BLaER1 treated with 17β-estradiol and CSF1 and Interleukin-3, amounts not matched to agents 10 nM and 100 nM (cell line): Measurements from ENCODE around the gene KAZALD1.

Source experiments
- H3K27ac ChIP-seq, 11 experiments: shearing (Covaris generic); formaldehyde crosslinking; 2 replicates each; pipeline ENCODE4 v1.8.1; 2022
- H3K27me3 ChIP-seq, 11 experiments: shearing (Covaris generic); formaldehyde crosslinking; 2 replicates each; pipeline ENCODE4 v1.8.1; 2022
- H3K36me3 ChIP-seq, 11 experiments: shearing (Covaris generic); formaldehyde crosslinking; 2 replicates each; pipeline ENCODE4 v1.8.1; 2022
- H3K4me1 ChIP-seq, 10 experiments: shearing (Covaris generic); formaldehyde crosslinking; 2 replicates each; pipeline ENCODE4 v1.8.1; 2022
- H3K4me2 ChIP-seq, 11 experiments: shearing (Covaris generic); formaldehyde crosslinking; 2 replicates each; pipeline ENCODE4 v1.8.1; 2022
- H3K4me3 ChIP-seq, 10 experiments: shearing (Covaris generic); formaldehyde crosslinking; 2 replicates each; pipeline ENCODE4 v1.8.1; 2022
- H3K9ac ChIP-seq, 11 experiments: shearing (Covaris generic); formaldehyde crosslinking; 2 replicates each; pipeline ENCODE4 v1.8.1; 2022
- H3K9me3 ChIP-seq, 11 experiments: shearing (Covaris generic); formaldehyde crosslinking; replicated peaks in 1 of 11; 2 replicates each; pipeline ENCODE4 v1.8.1; 2022
- H4K20me1 ChIP-seq, 11 experiments: shearing (Covaris generic); formaldehyde crosslinking; 2 replicates each; pipeline ENCODE4 v1.8.1; 2022
- Cebpa-rat ChIP-seq, 11 experiments: shearing (Covaris generic); IDR thresholded peaks; 2 replicates each; pipeline ENCODE4 v1.8.1; 2022

The KAZALD1 gene

DNA sequence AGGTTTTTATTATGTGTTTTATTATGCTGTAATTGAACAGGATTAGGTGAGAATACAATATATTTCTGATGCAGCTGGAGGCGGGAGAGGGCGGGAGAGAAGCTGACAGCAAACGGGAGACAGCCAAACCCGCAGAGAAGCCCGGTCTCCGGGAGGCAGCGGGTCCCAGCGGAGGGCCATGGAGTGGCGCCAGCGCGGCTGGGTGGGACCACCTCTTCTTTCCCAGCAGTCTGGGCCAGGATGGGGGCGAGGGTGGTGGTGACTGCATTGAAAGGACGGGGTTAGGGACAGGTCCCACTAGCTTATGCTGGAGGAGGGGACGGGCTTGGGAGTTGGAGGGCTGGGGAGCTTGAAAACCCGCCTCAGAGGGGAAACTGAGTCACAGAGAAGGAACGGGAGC, 14.5 kb upstream of the KAZALD1 start:
- peak overlapping the region in 9 of 11 experiments; percentile 21 to 60 (median 40); a peak in 17 of 22 replicates for H3K4me2 ChIP-seq

DNA sequence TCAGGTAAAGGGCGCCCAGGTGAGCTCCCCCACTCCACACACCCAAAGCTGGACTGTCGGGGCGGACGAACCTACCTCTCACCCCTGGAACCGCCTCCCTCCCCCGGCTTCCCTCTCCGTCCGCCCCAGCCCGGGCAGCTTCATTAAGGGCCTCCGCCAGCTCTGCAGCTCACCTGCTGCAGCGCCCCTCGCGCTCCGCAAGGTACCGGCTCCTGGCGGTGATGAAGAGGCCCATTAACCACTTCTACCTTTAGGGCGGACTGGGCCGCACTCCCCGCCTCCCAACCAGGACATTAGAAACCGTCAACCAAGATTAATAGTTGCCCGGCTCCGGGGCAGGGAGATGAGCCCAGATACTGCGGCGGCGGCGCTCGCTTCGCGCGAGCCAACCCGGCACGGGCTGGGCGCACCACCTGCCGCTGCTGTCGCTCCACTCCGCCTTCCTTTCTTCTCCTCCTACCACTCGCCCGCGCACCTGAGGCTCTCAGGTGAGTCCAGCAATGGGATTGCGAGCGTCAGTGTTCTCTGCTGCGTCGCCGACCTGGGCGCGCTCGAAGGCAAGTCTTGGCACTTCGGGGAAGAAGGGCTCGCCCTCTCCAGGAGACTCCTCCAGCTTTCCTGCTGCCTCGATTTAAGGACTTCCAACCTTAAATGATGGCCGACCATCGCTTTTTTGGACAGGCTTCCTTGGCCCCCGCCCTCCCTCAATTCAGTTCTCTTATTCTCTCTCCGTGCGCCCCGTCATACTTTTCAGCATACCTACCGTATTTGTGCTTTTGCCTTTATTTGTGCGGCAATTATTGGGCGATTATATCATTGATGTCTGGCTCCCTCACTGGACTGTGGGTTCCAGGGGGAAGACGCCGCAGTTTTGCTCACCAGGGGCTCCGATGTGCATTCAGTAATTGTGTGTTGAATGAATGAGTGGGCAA, 13.6 kb upstream of the KAZALD1 start:
- H3K4me1 ChIP-seq = peaks cover 15 to 36% (median 32%) of the 10 kb centered on the region in 10 experiments
- H3K27ac ChIP-seq = no peak overlapping the region
- no peak for TF ChIP-seq Cebpa-rat (IDR thresholded peaks at IDR 0.05)
- H3K9me3 ChIP-seq = no peaks in the 10 kb centered on the region
- no peak overlapping the region for H3K4me3 ChIP-seq
- H3K36me3 ChIP-seq = peaks cover 0 to 5% (median 0%) of the 10 kb centered on the region in 11 experiments; a peak in 1 of 22 replicates
- H3K27me3 ChIP-seq = peaks cover 42 to 61% (median 51%) of the 10 kb centered on the region in 11 experiments
- H4K20me1 ChIP-seq = peaks cover 0 to 62% (median 23%) of the 10 kb centered on the region in 11 experiments; a peak in 15 of 22 replicates
- no peak overlapping the region for H3K9ac ChIP-seq
- no peak overlapping the region for H3K4me2 ChIP-seq

More for the DNA sequence above, 14.5 kb upstream of the KAZALD1 start:
- Histone ChIP-seq H3K36me3 (peaks cover 0 to 5% (median 0%) of the 10 kb centered on the region in 11 experiments; a peak in 1 of 22 replicates), H3K4me3 (no peak overlapping the region), H3K9ac (peak overlapping the region in 1 of 11 experiments; percentile 32; a peak in 4 of 22 replicates), H4K20me1 (peaks cover 0 to 53% (median 22%) of the 10 kb centered on the region in 11 experiments; a peak in 15 of 22 replicates), H3K27ac (no peak overlapping the region), H3K27me3 (peaks cover 42 to 61% (median 51%) of the 10 kb centered on the region in 11 experiments), H3K9me3 (no peaks in the 10 kb centered on the region), H3K4me1 (peaks cover 20 to 43% (median 37%) of the 10 kb centered on the region in 10 experiments)
- no peak for TF ChIP-seq Cebpa-rat (IDR thresholded peaks at IDR 0.05)

- H3K9ac ChIP-seq = peak overlapping the region in 3 of 11 experiments; percentile 4 to 32 (median 9); a peak in 2 of 22 replicates
- peak overlapping the region in 2 of 10 experiments; percentile 6 to 27; a peak in 1 of 20 replicates for H3K4me3 ChIP-seq
- peak overlapping the region; percentile 58 to 88 (median 68) for H3K4me2 ChIP-seq
- H3K4me1 ChIP-seq = peaks cover 23 to 48% (median 44%) of the 10 kb centered on the region in 10 experiments
- H3K27ac ChIP-seq = no peak overlapping the region
- no peak for TF ChIP-seq Cebpa-rat (IDR thresholded peaks at IDR 0.05)
- H3K36me3 ChIP-seq = peaks cover 0 to 12% (median 4%) of the 10 kb centered on the region in 11 experiments; a peak in 6 of 22 replicates
- no peaks in the 10 kb centered on the region for H3K9me3 ChIP-seq
- peaks cover 0 to 84% (median 37%) of the 10 kb centered on the region in 11 experiments; a peak in 16 of 22 replicates for H4K20me1 ChIP-seq
- peaks cover 42 to 54% (median 51%) of the 10 kb centered on the region in 11 experiments for H3K27me3 ChIP-seq
Measured at GRCh38 chr10:101050208-101051069, 11.3 kb upstream of the KAZALD1 start.

DNA sequence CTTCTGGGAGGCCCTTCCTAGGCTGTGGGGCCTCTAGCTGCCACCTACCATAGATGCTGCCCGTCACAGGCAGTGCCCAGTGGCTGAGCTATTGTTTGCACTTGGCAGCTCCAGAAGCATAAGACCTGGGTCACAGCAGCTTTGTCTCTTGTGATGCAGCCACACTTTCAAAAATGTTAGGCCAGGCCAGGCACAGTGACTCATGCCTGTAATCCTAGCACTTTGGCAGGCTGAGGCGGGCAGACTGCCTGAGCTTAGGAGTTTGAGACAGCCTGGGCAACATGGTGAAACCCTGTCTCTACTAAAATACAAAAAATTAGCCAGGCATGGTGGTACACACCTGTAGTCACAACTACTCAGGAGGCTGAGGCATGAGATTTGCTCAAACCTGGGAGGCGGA, 9.5 kb upstream of the KAZALD1 start:
- Histone ChIP-seq H3K4me2 (no peak overlapping the region), H3K9ac (no peak overlapping the region), H3K27ac (no peak overlapping the region), H3K27me3 (peaks cover 29 to 38% (median 34%) of the 10 kb centered on the region in 11 experiments), H3K9me3 (no peaks in the 10 kb centered on the region), H3K36me3 (peaks cover 0 to 27% (median 7%) of the 10 kb centered on the region in 11 experiments; a peak in 11 of 22 replicates), H4K20me1 (peaks cover 0 to 92% (median 39%) of the 10 kb centered on the region in 11 experiments; a peak in 16 of 22 replicates), H3K4me3 (no peak overlapping the region), H3K4me1 (peaks cover 23 to 58% (median 52%) of the 10 kb centered on the region in 10 experiments)
- TF ChIP-seq Cebpa-rat (IDR thresholded peaks at IDR 0.05) = no peak

DNA sequence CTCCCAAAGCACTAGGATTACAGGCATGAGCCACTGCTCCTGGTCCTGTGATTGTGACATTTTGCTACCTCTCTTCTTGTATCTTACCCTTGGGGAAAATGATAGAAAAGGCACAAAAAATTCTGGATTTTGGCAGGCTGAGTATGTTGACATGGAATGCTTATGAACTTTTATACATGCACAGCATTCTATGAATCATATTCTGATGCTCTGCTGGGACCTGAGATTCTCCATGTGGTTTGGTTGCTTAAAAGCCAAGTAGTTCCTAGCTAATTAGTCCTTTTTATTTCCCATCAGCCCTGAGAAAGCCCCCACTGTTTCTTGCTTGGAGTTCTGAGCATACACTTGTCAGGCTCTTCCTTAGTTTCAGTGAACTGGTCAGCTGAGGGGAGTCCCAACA, 8.3 kb upstream of the KAZALD1 start:
- Histone ChIP-seq H4K20me1 (peaks cover 0 to 82% (median 41%) of the 10 kb centered on the region in 11 experiments; a peak in 16 of 22 replicates), H3K4me1 (peaks cover 23 to 69% (median 61%) of the 10 kb centered on the region in 10 experiments), H3K9me3 (no peaks in the 10 kb centered on the region), H3K27ac (no peak overlapping the region), H3K36me3 (peaks cover 0 to 28% (median 7%) of the 10 kb centered on the region in 11 experiments; a peak in 11 of 22 replicates), H3K27me3 (peaks cover 16 to 26% (median 21%) of the 10 kb centered on the region in 11 experiments), H3K4me2 (peak overlapping the region in 8 of 11 experiments; percentile 57 to 97 (median 71); a peak in 12 of 22 replicates), H3K9ac (no peak overlapping the region), H3K4me3 (no peak overlapping the region)
- TF ChIP-seq Cebpa-rat (IDR thresholded peaks at IDR 0.05) = no peak

DNA sequence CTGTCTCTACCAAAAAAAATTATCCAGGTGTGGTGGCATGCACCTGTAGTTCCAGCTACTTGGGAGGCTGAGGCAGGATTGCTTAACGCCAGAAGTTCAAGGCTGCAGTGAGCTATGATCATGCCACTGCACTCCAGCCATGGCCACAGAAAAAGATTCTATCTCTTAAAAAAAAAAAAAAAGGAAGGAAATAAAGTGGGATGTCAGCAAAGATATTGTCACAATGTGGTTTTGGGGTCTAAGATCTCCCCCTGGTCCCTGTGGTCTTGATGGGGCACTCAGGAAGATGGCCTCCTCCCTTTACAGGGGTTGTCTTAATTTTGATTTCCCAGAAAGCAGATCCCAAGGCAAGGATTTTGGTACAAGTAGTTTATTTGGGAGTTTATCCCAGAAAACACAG, 7.4 kb upstream of the KAZALD1 start:
- H3K36me3 ChIP-seq = peaks cover 0 to 28% (median 7%) of the 10 kb centered on the region in 11 experiments; a peak in 11 of 22 replicates
- peaks cover 0 to 73% (median 46%) of the 10 kb centered on the region in 11 experiments; a peak in 16 of 22 replicates for H4K20me1 ChIP-seq
- peaks cover 23 to 77% (median 70%) of the 10 kb centered on the region in 10 experiments for H3K4me1 ChIP-seq
- no peak overlapping the region for H3K27ac ChIP-seq
- no peak for TF ChIP-seq Cebpa-rat (IDR thresholded peaks at IDR 0.05)
- H3K27me3 ChIP-seq = peaks cover 8 to 18% (median 13%) of the 10 kb centered on the region in 11 experiments
- peak overlapping the region; percentile 22 to 97 (median 69) for H3K4me2 ChIP-seq
- H3K9ac ChIP-seq = peak overlapping the region in 1 of 11 experiments; percentile 27; a peak in 2 of 22 replicates
- no peak overlapping the region for H3K4me3 ChIP-seq
- H3K9me3 ChIP-seq = no peaks in the 10 kb centered on the region

GRCh38 chr10:101054876-101055275, 6.9 kb upstream of the KAZALD1 start:
- H3K9me3 ChIP-seq = no peaks in the 10 kb centered on the region
- no peak overlapping the region for H3K27ac ChIP-seq
- peak overlapping the region in 1 of 11 experiments; percentile 27; a peak in 1 of 22 replicates for H3K9ac ChIP-seq
- TF ChIP-seq Cebpa-rat (IDR thresholded peaks at IDR 0.05) = no peak
- H3K36me3 ChIP-seq = peaks cover 0 to 28% (median 7%) of the 10 kb centered on the region in 11 experiments; a peak in 11 of 22 replicates
- peaks cover 3 to 12% (median 8%) of the 10 kb centered on the region in 11 experiments; a peak in 15 of 22 replicates for H3K27me3 ChIP-seq
- peak overlapping the region; percentile 22 to 97 (median 69) for H3K4me2 ChIP-seq
- peaks cover 28 to 82% (median 75%) of the 10 kb centered on the region in 10 experiments for H3K4me1 ChIP-seq
- H3K4me3 ChIP-seq = no peak overlapping the region
- peaks cover 0 to 77% (median 47%) of the 10 kb centered on the region in 11 experiments; a peak in 15 of 22 replicates for H4K20me1 ChIP-seq

- TF ChIP-seq Cebpa-rat (IDR thresholded peaks at IDR 0.05) = no peak
- Histone ChIP-seq H3K4me1 (peaks cover 24 to 79% (median 72%) of the 10 kb centered on the region in 10 experiments), H4K20me1 (peaks cover 0 to 76% (median 43%) of the 10 kb centered on the region in 11 experiments; a peak in 15 of 22 replicates), H3K27me3 (peaks cover 0 to 7% (median 3%) of the 10 kb centered on the region in 11 experiments; a peak in 8 of 22 replicates), H3K9ac (no peak overlapping the region), H3K27ac (no peak overlapping the region), H3K4me3 (no peak overlapping the region), H3K9me3 (no peaks in the 10 kb centered on the region), H3K4me2 (peak overlapping the region in 9 of 11 experiments; percentile 57 to 97 (median 73); a peak in 14 of 22 replicates), H3K36me3 (peaks cover 0 to 28% (median 7%) of the 10 kb centered on the region in 11 experiments; a peak in 11 of 22 replicates)
Measured at GRCh38 chr10:101055411-101055810, 6.4 kb upstream of the KAZALD1 start.
